HEK293 (cell line): ENCODE results near the gene TFEC.

ENCODE experiments used
- CTCF ChIA-PET: fragments of 350-600 bp; formaldehyde crosslinking; extraction: SDS; loops from one replicate; lab custom pipeline; 2021; ENCODE audit warnings: antibody characterized with exemption; lab: Yijun Ruan, JAX
- POLR2A ChIA-PET: fragments of 300-600 bp; formaldehyde crosslinking; extraction: SDS; loops from one replicate; lab custom pipeline; 2020; ENCODE audit warnings: antibody characterized with exemption, inconsistent platforms; lab: Yijun Ruan, JAX
- H3K27ac ChIP-seq: fragments of 200-500 bp; sonication (Bioruptor generic); 2 replicates; pipeline ENCODE4 v1.5.1; 2014; ENCODE audit warnings: low read depth, low read length, control low read depth, inconsistent platforms; ENCODE audit errors: extremely low read depth
- H3K36me3 ChIP-seq, 2 experiments: fragments of 200-500 bp in 1 of 2; sonication (Bioruptor generic) in 1 of 2; 1 replicate in 1 of 2; 2 replicates in 1 of 2; pipeline ENCODE4 v1.5.1; 2014 to 2017; ENCODE audit warnings: inconsistent platforms in 2 of 2, low read length in 2 of 2; ENCODE audit not compliant: control insufficient read depth in 2 of 2, insufficient read depth in 1 of 2
- H3K4me1 ChIP-seq: fragments of 200-500 bp; sonication (Bioruptor generic); 2 replicates; pipeline ENCODE4 v1.5.1; 2014; ENCODE audit warnings: mild to moderate bottlenecking, low read length, inconsistent platforms; ENCODE audit not compliant: control insufficient read depth, insufficient read depth
- H3K4me3 ChIP-seq: 2 replicates; pipeline ENCODE4 v1.5.1; 2011; ENCODE audit warnings: low read depth, mild to moderate bottlenecking, control low read depth, low read length, moderate library complexity
- H3K9me3 ChIP-seq: fragments of 200-500 bp; sonication (Bioruptor generic); 2 replicates; pipeline ENCODE4 v1.5.1; 2014; ENCODE audit warnings: low read depth, low read length, inconsistent platforms; ENCODE audit not compliant: control insufficient read depth, insufficient read depth
- KLF8 ChIP-seq: fragments of 450-650 bp; formaldehyde crosslinking; IDR thresholded peaks from 2 replicates; pipeline ENCODE4 v1.5.1; 2016; ENCODE audit warnings: missing biosample characterization, missing genetic modification characterization
- KLF9 ChIP-seq: fragments of 450-650 bp; formaldehyde crosslinking; IDR thresholded peaks from 2 replicates; pipeline ENCODE4 v1.5.1; 2016; ENCODE audit warnings: missing biosample characterization, missing genetic modification characterization, low read depth
- ZNF155 ChIP-seq: fragments of 450-650 bp; formaldehyde crosslinking; IDR thresholded peaks from 2 replicates; pipeline ENCODE4 v1.5.1; 2016; ENCODE audit warnings: missing biosample characterization, missing genetic modification characterization
- ZNF211 ChIP-seq: fragments of 450-650 bp; formaldehyde crosslinking; IDR thresholded peaks from 2 replicates; pipeline ENCODE4 v1.5.1; 2016; ENCODE audit warnings: low read depth, missing biosample characterization, missing genetic modification characterization
- ZNF23 ChIP-seq: fragments of 450-650 bp; formaldehyde crosslinking; IDR thresholded peaks from 2 replicates; pipeline ENCODE4 v1.5.1; 2016; ENCODE audit warnings: missing biosample characterization, missing genetic modification characterization, borderline replicate concordance
- ZNF292 ChIP-seq: fragments of 450-650 bp; formaldehyde crosslinking; IDR thresholded peaks from 2 replicates; pipeline ENCODE4 v1.5.1; 2016; ENCODE audit warnings: low read depth, missing biosample characterization, missing genetic modification characterization, borderline replicate concordance
- ZNF335 ChIP-seq: fragments of 450-650 bp; formaldehyde crosslinking; conservative IDR thresholded peaks from 2 replicates; pipeline ENCODE4 v1.5.1; 2016; ENCODE audit warnings: missing biosample characterization, missing genetic modification characterization
- ZNF48 ChIP-seq: fragments of 450-650 bp; formaldehyde crosslinking; IDR thresholded peaks from 2 replicates; pipeline ENCODE4 v1.5.1; 2016; ENCODE audit warnings: missing biosample characterization, missing genetic modification characterization
- ZNF529 ChIP-seq: fragments of 450-650 bp; formaldehyde crosslinking; IDR thresholded peaks from 2 replicates; pipeline ENCODE4 v1.5.1; 2017; ENCODE audit warnings: missing genetic modification characterization, missing biosample characterization; ENCODE audit not compliant: insufficient replicate concordance
- ZNF530 ChIP-seq: fragments of 450-650 bp; formaldehyde crosslinking; IDR thresholded peaks from 2 replicates; pipeline ENCODE4 v1.5.1; 2016; ENCODE audit warnings: low read depth, missing biosample characterization, missing genetic modification characterization
- ZNF654 ChIP-seq: fragments of 450-650 bp; formaldehyde crosslinking; IDR thresholded peaks from 2 replicates; pipeline ENCODE4 v1.5.1; 2016; ENCODE audit warnings: low read depth, missing biosample characterization, missing genetic modification characterization
- ZNF658 ChIP-seq: fragments of 450-650 bp; formaldehyde crosslinking; IDR thresholded peaks from 2 replicates; pipeline ENCODE4; 2016; ENCODE audit warnings: missing biosample characterization, missing genetic modification characterization
- ZNF670 ChIP-seq: fragments of 450-650 bp; formaldehyde crosslinking; IDR thresholded peaks from 2 replicates; pipeline ENCODE4 v1.5.1; 2016; ENCODE audit warnings: missing biosample characterization, missing genetic modification characterization, low read depth
- TF ChIP-seq, protein P1 (sequence below): fragments of 450-650 bp; formaldehyde crosslinking; IDR thresholded peaks from 2 replicates; pipeline ENCODE4 v1.5.1; 2016; ENCODE audit warnings: missing biosample characterization, missing genetic modification characterization
- TF ChIP-seq, protein P2 (sequence below): fragments of 450-650 bp; formaldehyde crosslinking; IDR thresholded peaks from 2 replicates; pipeline ENCODE4 v1.5.1; 2016; ENCODE audit warnings: missing biosample characterization, missing genetic modification characterization, borderline replicate concordance

TFEC gene

DNA sequence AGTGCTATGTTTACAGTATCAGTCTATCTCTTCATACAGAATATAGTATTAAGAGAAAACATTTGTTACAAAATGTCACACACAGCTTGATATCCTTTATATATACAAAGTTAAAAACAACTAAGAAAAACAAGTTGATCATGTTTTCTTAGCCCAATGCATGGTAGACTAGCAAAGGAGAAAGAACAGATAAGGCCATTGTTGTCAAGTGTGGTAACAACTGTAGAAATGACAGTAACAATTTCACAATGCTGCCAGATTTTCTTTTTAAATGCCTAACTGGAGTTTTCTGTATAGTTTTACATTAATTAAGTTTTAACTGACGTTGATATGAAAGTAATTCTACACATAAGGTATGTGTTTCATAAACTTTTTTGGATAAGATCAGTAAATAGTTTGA is 65.8 kb downstream of the TFEC start:
- Histone ChIP-seq H3K27ac (no peak overlapping the region), H3K36me3 (no peaks in the 10 kb centered on the region), H3K4me1 (no peaks in the 10 kb centered on the region), H3K4me3 (no peak overlapping the region), H3K9me3 (no peaks in the 10 kb centered on the region)
- TF ChIP-seq ZNF211 (tag by site-specific recombination) (no peak), ZNF155 (tag by site-specific recombination) (no peak), ZNF529 (tag by site-specific recombination) (no peak), KLF9 (no peak), ZNF670 (no peak), ZNF654 (tag by site-specific recombination) (no peak), KLF8 (tag by site-specific recombination) (no peak), ZNF48 (tag by site-specific recombination) (no peak), ZNF292 (tag by site-specific recombination) (no peak), ZNF23 (no peak)
- TF ChIP-seq, protein P1, sequence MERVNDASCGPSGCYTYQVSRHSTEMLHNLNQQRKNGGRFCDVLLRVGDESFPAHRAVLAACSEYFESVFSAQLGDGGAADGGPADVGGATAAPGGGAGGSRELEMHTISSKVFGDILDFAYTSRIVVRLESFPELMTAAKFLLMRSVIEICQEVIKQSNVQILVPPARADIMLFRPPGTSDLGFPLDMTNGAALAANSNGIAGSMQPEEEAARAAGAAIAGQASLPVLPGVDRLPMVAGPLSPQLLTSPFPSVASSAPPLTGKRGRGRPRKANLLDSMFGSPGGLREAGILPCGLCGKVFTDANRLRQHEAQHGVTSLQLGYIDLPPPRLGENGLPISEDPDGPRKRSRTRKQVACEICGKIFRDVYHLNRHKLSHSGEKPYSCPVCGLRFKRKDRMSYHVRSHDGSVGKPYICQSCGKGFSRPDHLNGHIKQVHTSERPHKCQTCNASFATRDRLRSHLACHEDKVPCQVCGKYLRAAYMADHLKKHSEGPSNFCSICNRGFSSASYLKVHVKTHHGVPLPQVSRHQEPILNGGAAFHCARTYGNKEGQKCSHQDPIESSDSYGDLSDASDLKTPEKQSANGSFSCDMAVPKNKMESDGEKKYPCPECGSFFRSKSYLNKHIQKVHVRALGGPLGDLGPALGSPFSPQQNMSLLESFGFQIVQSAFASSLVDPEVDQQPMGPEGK (tag by site-specific recombination) = no peak
- POLR2A ChIA-PET = no interaction called here
- CTCF ChIA-PET = no interaction called here

DNA sequence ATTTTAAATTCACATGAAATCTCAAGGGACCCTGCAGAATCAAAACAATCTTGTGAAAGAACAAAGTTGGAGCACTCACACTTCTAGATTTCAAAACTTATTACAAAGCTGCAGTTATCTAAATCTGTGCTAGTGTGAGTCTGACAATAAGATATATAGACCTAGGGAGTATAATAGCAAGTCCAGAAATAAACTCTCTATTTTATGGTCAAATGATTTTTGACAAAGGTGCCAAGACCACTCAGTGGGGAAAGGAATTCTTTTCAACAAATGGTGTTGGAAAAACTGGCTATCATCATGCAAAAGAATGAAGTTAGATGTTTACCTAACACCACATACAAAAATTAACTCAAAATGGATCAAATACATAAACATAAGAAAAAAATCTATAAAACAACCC is 68.2 kb downstream of the TFEC start:
- H3K9me3 ChIP-seq = no peaks in the 10 kb centered on the region
- CTCF ChIA-PET = interaction anchor here (0.7 kb wide), 1 partner anchor 75 kb away, joined by 3 read pairs; no protein-coding TSS in a partner anchor

More for the DNA sequence above, 68.2 kb downstream of the TFEC start:
- POLR2A ChIA-PET = no interaction called here
- no peak overlapping the region for H3K27ac ChIP-seq
- TF ChIP-seq, protein P2, sequence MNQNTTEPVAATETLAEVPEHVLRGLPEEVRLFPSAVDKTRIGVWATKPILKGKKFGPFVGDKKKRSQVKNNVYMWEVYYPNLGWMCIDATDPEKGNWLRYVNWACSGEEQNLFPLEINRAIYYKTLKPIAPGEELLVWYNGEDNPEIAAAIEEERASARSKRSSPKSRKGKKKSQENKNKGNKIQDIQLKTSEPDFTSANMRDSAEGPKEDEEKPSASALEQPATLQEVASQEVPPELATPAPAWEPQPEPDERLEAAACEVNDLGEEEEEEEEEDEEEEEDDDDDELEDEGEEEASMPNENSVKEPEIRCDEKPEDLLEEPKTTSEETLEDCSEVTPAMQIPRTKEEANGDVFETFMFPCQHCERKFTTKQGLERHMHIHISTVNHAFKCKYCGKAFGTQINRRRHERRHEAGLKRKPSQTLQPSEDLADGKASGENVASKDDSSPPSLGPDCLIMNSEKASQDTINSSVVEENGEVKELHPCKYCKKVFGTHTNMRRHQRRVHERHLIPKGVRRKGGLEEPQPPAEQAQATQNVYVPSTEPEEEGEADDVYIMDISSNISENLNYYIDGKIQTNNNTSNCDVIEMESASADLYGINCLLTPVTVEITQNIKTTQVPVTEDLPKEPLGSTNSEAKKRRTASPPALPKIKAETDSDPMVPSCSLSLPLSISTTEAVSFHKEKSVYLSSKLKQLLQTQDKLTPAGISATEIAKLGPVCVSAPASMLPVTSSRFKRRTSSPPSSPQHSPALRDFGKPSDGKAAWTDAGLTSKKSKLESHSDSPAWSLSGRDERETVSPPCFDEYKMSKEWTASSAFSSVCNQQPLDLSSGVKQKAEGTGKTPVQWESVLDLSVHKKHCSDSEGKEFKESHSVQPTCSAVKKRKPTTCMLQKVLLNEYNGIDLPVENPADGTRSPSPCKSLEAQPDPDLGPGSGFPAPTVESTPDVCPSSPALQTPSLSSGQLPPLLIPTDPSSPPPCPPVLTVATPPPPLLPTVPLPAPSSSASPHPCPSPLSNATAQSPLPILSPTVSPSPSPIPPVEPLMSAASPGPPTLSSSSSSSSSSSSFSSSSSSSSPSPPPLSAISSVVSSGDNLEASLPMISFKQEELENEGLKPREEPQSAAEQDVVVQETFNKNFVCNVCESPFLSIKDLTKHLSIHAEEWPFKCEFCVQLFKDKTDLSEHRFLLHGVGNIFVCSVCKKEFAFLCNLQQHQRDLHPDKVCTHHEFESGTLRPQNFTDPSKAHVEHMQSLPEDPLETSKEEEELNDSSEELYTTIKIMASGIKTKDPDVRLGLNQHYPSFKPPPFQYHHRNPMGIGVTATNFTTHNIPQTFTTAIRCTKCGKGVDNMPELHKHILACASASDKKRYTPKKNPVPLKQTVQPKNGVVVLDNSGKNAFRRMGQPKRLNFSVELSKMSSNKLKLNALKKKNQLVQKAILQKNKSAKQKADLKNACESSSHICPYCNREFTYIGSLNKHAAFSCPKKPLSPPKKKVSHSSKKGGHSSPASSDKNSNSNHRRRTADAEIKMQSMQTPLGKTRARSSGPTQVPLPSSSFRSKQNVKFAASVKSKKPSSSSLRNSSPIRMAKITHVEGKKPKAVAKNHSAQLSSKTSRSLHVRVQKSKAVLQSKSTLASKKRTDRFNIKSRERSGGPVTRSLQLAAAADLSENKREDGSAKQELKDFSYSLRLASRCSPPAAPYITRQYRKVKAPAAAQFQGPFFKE (tag by site-specific recombination) = no peak
- TF ChIP-seq ZNF335 (tag by site-specific recombination) = no peak
- TF ChIP-seq ZNF530 (tag by site-specific recombination) = no peak
- no peak for TF ChIP-seq ZNF658 (tag by site-specific recombination)
- H3K4me1 ChIP-seq = no peaks in the 10 kb centered on the region
- H3K4me3 ChIP-seq = no peak overlapping the region
- H3K36me3 ChIP-seq = no peaks in the 10 kb centered on the region
